Vagina (tissue), 2 donors: ENCODE measurements around the gene FBXW5.

Experiments
- POLR2A ChIP-seq, 2 donors: fragments of 450-650 bp; IDR thresholded peaks; one replicate each; pipeline ENCODE4 v1.6.1; 2017; ENCODE audit warnings: antibody characterized with exemption in 2 of 2, mild to moderate bottlenecking in 2 of 2, moderate library complexity in 2 of 2
- POLR2AphosphoS5 ChIP-seq, 2 donors: sonication (generic); formaldehyde crosslinking; IDR thresholded peaks; one replicate each; pipeline ENCODE4 v1.9.0; 2017; ENCODE audit warnings: antibody characterized with exemption in 2 of 2, mild to moderate bottlenecking in 2 of 2, low read depth in 1 of 2; ENCODE audit not compliant: insufficient read depth in 1 of 2

GRCh38 chr9:136925414-136926153 lies 19.0 kb downstream of the FBXW5 start:
- TF ChIP-seq POLR2AphosphoS5 (IDR thresholded peaks at IDR 0.05; ENCODE audit: insufficient read depth in 1 of 2, low read depth in 1 of 2) (no peak), POLR2A (IDR thresholded peaks at IDR 0.05) (no peak)
